A549 (cell line): ENCODE measurements around the gene CCT8. TPM values are rescaled to one million over a fixed set of nuclear protein-coding genes. Genes with fewer than 3 reads are reported as not detected.

Source experiments
- ATAC-seq, 2 experiments: fragments of 200-7000 bp in 1 of 2; fragments of >200 bp in 1 of 2; cut with Nextera tagmentation in 1 of 2; cut with Tn5 transposase in 1 of 2; 3 replicates each; pipeline versions ENCODE4 v1.8.0 to v1.9.1; 2018 to 2020; ENCODE audit warnings: mild to moderate bottlenecking in 1 of 2, moderate library complexity in 1 of 2
- CTCF ChIA-PET: fragments of 300-600 bp; sonication (Branson Sonifier 250); formaldehyde crosslinking; extraction: SDS; loops from one replicate; lab custom pipeline; 2021; ENCODE audit warnings: antibody characterized with exemption, inconsistent platforms; lab: Yijun Ruan, JAX
- POLR2A ChIA-PET: fragments of 350-600 bp; formaldehyde crosslinking; extraction: SDS; loops from one replicate; lab custom pipeline; 2021; ENCODE audit warnings: antibody characterized with exemption, inconsistent platforms; lab: Yijun Ruan, JAX
- DNase-seq, 2 experiments: peaks; one replicate each; pipeline versions ENCODE4 v3.0.0 to v3.0.0-alpha.2; 2011 to 2016; ENCODE audit warnings: low read depth in 1 of 2, low spot score in 1 of 2
- FAIRE-seq: peaks from 2 replicates; lab custom pipeline; 2011; peaks lifted over from hg19 to GRCh38; lab: Jason Lieb, UNC
- H3K27ac ChIP-seq, 2 experiments: fragments of >200 bp; sonication (Bioruptor Twin); formaldehyde crosslinking; 3 replicates each; pipeline ENCODE4 v1.5.1; 2016 to 2017
- H3K4me1 ChIP-seq: fragments of >200 bp; sonication (Bioruptor Twin); formaldehyde crosslinking; 3 replicates; pipeline ENCODE4 v1.6.1; 2016
- H3K4me2 ChIP-seq: fragments of >200 bp; sonication (Bioruptor Twin); formaldehyde crosslinking; 3 replicates; pipeline ENCODE4 v1.6.1; 2016
- H3K4me3 ChIP-seq: fragments of >200 bp; sonication (Bioruptor Twin); formaldehyde crosslinking; 3 replicates; pipeline ENCODE4 v1.5.1; 2016
- H3K9me3 ChIP-seq: fragments of >200 bp; sonication (Bioruptor Twin); formaldehyde crosslinking; 3 replicates; pipeline ENCODE4 v1.6.1; 2016
- EHF ChIP-seq: fragments of 250-450 bp; sonication (Bioruptor Pico); IDR thresholded peaks from 2 replicates; pipeline ENCODE4 v1.5.0; 2020; ENCODE audit warnings: mild to moderate bottlenecking
- ESRRA ChIP-seq: fragments of 150-350 bp; IDR thresholded peaks from 2 replicates; pipeline ENCODE4 v1.6.1; 2014; ENCODE audit warnings: mild to moderate bottlenecking, low read length, borderline replicate concordance
- FOSB ChIP-seq: fragments of 250-450 bp; sonication (Bioruptor Pico); IDR thresholded peaks from 2 replicates; pipeline ENCODE4 v1.5.0; 2020; ENCODE audit warnings: mild to moderate bottlenecking, moderate library complexity
- FOSL2 ChIP-seq, 2 experiments: fragments of 450-650 bp in 1 of 2; fragments of >200 bp in 1 of 2; sonication (Bioruptor Twin) in 1 of 2; formaldehyde crosslinking; IDR thresholded peaks; 2 replicates each; pipeline versions ENCODE4 v1.5.0 to v1.6.1; 2016 to 2020; ENCODE audit warnings: mild to moderate bottlenecking in 1 of 2, moderate library complexity in 1 of 2
- HOXB13 ChIP-seq: fragments of 250-450 bp; sonication (Bioruptor Pico); IDR thresholded peaks from 2 replicates; pipeline ENCODE4 v1.5.0; 2020; ENCODE audit warnings: low read depth, mild to moderate bottlenecking, moderate library complexity
- JUN ChIP-seq, 2 experiments: fragments of >200 bp; sonication (Bioruptor Twin); formaldehyde crosslinking; IDR thresholded peaks; 2 replicates in 1 of 2; 3 replicates in 1 of 2; pipeline ENCODE4 v1.6.1; 2016 to 2017
- KDM1A ChIP-seq: fragments of 200-600 bp; sonication (generic); IDR thresholded peaks from 2 replicates; pipeline ENCODE4 v1.6.1; 2016; ENCODE audit warnings: low read depth, mild to moderate bottlenecking
- MAZ ChIP-seq: fragments of 150-350 bp; IDR thresholded peaks from 2 replicates; pipeline ENCODE4 v1.6.1; 2014; ENCODE audit warnings: antibody characterized with exemption, low read depth, low read length, borderline replicate concordance
- MYC ChIP-seq: IDR thresholded peaks from 2 replicates; pipeline ENCODE4 v1.6.1; 2012; ENCODE audit warnings: mild to moderate bottlenecking, inconsistent platforms, low read length, improper control_type of control experiment, borderline replicate concordance
- NFE2L2 ChIP-seq: fragments of 150-350 bp; conservative IDR thresholded peaks from 2 replicates; pipeline ENCODE4 v1.6.1; 2014; ENCODE audit warnings: low read length
- PHF8 ChIP-seq: fragments of 200-600 bp; sonication (generic); IDR thresholded peaks from 2 replicates; pipeline ENCODE4 v1.6.1; 2016; ENCODE audit warnings: low read depth, mild to moderate bottlenecking, antibody characterized with exemption, moderate library complexity, borderline replicate concordance
- RAD21 ChIP-seq, 2 experiments: fragments of >200 bp in 1 of 2; sonication (Bioruptor Twin) in 1 of 2; formaldehyde crosslinking in 1 of 2; IDR thresholded peaks in 1 of 2; conservative IDR thresholded peaks in 1 of 2; 2 replicates in 1 of 2; 3 replicates in 1 of 2; pipeline ENCODE4 v1.6.1; 2012 to 2018; ENCODE audit warnings: inconsistent platforms in 1 of 2
- RCOR1 ChIP-seq: fragments of 150-350 bp; IDR thresholded peaks from 2 replicates; pipeline ENCODE4 v1.6.1; 2014; ENCODE audit warnings: antibody characterized with exemption, low read length, low read depth
- TP53 ChIP-seq: fragments of 250-450 bp; sonication (Bioruptor Pico); IDR thresholded peaks from 2 replicates; pipeline ENCODE4 v1.5.0; 2021; ENCODE audit warnings: mild to moderate bottlenecking, moderate library complexity
- ZC3H11A ChIP-seq: fragments of 450-650 bp; IDR thresholded peaks from 2 replicates; pipeline ENCODE4 v1.6.1; 2014; ENCODE audit warnings: antibody characterized with exemption, mild to moderate bottlenecking
- ZNF302 ChIP-seq: fragments of 250-450 bp; sonication (Bioruptor Pico); IDR thresholded peaks from 2 replicates; pipeline ENCODE4 v1.9.0; 2021; ENCODE audit warnings: inconsistent platforms, mild to moderate bottlenecking, moderate library complexity
- WGBS: methylation state at CpG from one replicate; pipeline ENCODE4 v1.1.6; 2017; ENCODE audit errors: missing lambda C conversion rate; 5-methylcytosine and 5-hydroxymethylcytosine counted together
- polyA plus RNA-seq, 4 experiments: library from polyadenylated mRNA; depleted of rRNA in 3 of 4; stranded (reverse); fragments of >200 nt; fragmentation: RNase III in 1 of 4; extraction: RNeasy Plus Mini Kit Qiagen cat#74134 plus additional on column Dnase treatment in 1 of 4; gene quantifications; 2 replicates in 3 of 4; 3 replicates in 1 of 4; pipeline ENCODE4 v1.2.3, GENCODE V29; 2011 to 2017
- TF ChIP-seq, protein P1 (sequence below): fragments of 450-650 bp; IDR thresholded peaks from 2 replicates; pipeline ENCODE4 v1.6.1; 2014; ENCODE audit warnings: antibody characterized with exemption
- TF ChIP-seq, protein P2 (sequence below): IDR thresholded peaks from 2 replicates; pipeline ENCODE4 v1.6.1; 2012; ENCODE audit warnings: low read depth, borderline replicate concordance
- TF ChIP-seq, protein P3 (sequence below): fragments of 200-600 bp; sonication (generic); IDR thresholded peaks from 2 replicates; pipeline ENCODE4 v1.6.1; 2016; ENCODE audit warnings: antibody characterized with exemption, mild to moderate bottlenecking, moderate library complexity

The CCT8 gene
- polyA plus RNA-seq, 2 of the 4 experiments (the other 2 are of a cell fraction) = 216 to 296 TPM

DNA sequence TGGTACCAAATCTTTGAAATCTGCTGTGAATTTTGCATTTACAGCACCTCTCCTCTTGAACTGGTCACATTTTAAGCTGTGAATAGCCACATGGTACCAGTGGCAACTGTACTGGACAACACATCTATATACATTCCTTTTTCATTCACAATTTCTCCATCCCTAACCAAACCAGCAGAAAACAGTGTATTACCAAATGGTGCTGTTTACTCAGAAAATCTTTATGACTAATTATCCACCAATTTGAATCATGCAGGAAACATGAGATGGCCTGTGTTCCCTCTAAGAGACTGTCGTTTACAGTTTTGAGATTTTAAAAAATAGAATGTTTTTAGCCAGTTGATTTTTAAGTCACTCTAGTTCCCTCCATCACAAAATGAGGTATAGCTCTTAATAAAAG is 17.6 kb upstream of the CCT8 start:
- no peak overlapping the region for H3K27ac ChIP-seq
- H3K4me2 ChIP-seq = peak overlapping the region; percentile 50
- 9% methylated on average over 1 of the region's 1 CpG for WGBS
- no peaks in the 10 kb centered on the region for H3K9me3 ChIP-seq
- no peak for TF ChIP-seq FOSL2 (IDR thresholded peaks at IDR 0.05)
- peak; percentile 45 for TF ChIP-seq FOSL2 (CRISPR knock-in tag; IDR thresholded peaks at IDR 0.05)
- TF ChIP-seq NFE2L2 = no peak
- no peak for TF ChIP-seq HOXB13 (CRISPR knock-in tag)
- no peak overlapping the region for H3K4me3 ChIP-seq
- ChIA-PET POLR2A (no interaction called here), CTCF (interaction anchor here (0.7 to 2.6 kb wide), 5 partner anchors 44 to 366 kb away, joined by 3 to 9 read pairs (median 3); no protein-coding TSS in a partner anchor)
- ATAC-seq (peak in 1 of 2 experiments; percentile 51; a peak in 2 of 6 replicates), FAIRE-seq (no peak), DNase-seq (peak in 1 of 2 experiments; percentile 7)
- H3K4me1 ChIP-seq = peaks cover 12% of the 10 kb centered on the region

DNA sequence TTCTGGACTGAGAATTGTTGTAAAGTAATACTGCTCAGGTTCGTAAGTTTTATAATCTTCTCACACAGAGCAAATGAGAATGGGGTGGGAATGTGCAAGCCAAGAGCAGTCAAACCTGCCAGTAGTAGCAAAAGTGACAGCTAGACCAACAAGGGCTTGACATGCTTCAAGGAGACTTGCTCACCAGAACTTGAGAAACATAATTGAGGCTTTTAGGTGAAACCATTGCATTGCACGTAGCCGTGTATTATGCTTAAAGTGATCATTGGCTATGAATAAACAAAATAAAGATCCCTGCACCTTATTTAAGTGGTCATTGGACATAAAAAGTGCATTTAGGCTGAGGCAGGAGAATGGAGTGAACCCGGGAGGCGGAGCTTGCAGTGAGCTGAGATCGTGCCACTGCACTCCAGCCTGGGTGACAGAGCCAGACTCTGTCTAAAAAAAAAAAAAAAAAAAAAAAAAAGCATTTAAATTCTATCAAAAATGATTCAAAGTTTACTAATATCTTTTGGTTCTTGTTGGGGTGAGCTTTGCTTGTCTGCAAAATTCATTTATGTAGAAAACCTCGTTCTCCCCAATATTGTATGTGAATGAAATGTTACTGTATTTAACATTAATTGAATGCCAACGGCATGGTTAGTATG is 11.8 kb upstream of the CCT8 start:
- H3K4me3 ChIP-seq = no peak overlapping the region
- FAIRE-seq = no peak
- WGBS = 88% methylated on average over 8 of the region's 8 CpGs
- CTCF ChIA-PET = interaction anchor here (0.7 to 1.4 kb wide), 2 partner anchors 9 to 288 kb away, joined by 3 read pairs; no protein-coding TSS in a partner anchor
- H3K4me1 ChIP-seq = no peaks in the 10 kb centered on the region; the same call in 2 of the 3 replicates
- no peak for TF ChIP-seq FOSB (CRISPR knock-in tag)
- TF ChIP-seq RAD21 (conservative IDR thresholded peaks at IDR 0.05 in 1 of 2, IDR thresholded peaks at IDR 0.05 in 1 of 2) = no peak
- TF ChIP-seq ESRRA = no peak
- TF ChIP-seq HOXB13 (CRISPR knock-in tag) = no peak
- no peak for TF ChIP-seq ZNF302 (CRISPR knock-in tag)
- TF ChIP-seq RCOR1 = no peak
- no peak for TF ChIP-seq TP53
- TF ChIP-seq PHF8 = no peak
- TF ChIP-seq JUN (IDR thresholded peaks at IDR 0.05) = no peak
- no peak for TF ChIP-seq EHF (CRISPR knock-in tag)
- TF ChIP-seq ZC3H11A = no peak
- TF ChIP-seq, protein P1, sequence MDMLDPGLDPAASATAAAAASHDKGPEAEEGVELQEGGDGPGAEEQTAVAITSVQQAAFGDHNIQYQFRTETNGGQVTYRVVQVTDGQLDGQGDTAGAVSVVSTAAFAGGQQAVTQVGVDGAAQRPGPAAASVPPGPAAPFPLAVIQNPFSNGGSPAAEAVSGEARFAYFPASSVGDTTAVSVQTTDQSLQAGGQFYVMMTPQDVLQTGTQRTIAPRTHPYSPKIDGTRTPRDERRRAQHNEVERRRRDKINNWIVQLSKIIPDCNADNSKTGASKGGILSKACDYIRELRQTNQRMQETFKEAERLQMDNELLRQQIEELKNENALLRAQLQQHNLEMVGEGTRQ = no peak
- TF ChIP-seq KDM1A = no peak
- no peak for TF ChIP-seq MYC
- TF ChIP-seq, protein P2, sequence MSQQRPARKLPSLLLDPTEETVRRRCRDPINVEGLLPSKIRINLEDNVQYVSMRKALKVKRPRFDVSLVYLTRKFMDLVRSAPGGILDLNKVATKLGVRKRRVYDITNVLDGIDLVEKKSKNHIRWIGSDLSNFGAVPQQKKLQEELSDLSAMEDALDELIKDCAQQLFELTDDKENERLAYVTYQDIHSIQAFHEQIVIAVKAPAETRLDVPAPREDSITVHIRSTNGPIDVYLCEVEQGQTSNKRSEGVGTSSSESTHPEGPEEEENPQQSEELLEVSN = no peak
- no peak for TF ChIP-seq MAZ
- H3K9me3 ChIP-seq = no peaks in the 10 kb centered on the region
- ATAC-seq = no peak
- no peak overlapping the region for H3K27ac ChIP-seq
- H3K4me2 ChIP-seq = no peak overlapping the region
- no peak for DNase-seq
- POLR2A ChIA-PET = no interaction called here

DNA sequence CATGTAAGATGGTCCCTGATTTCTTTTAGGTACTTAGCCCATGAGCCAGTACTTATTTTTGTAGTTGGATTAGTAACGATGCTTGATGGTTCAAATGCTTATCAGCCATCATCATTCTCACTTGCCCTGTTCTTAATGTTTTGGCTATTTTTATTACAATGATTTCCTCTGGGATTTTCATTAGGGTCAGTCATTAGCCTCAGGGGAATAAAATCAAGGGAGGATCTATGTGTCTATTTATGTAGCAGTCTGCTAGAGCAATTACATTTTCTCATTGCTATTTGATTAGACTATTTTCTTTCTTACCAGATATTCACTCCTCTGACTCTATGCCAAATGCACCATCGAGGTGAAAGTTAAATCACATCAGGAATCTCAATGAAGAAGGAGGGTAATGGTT is 10.9 kb upstream of the CCT8 start:
- no peak for FAIRE-seq
- TF ChIP-seq KDM1A = no peak
- TF ChIP-seq, protein P3, sequence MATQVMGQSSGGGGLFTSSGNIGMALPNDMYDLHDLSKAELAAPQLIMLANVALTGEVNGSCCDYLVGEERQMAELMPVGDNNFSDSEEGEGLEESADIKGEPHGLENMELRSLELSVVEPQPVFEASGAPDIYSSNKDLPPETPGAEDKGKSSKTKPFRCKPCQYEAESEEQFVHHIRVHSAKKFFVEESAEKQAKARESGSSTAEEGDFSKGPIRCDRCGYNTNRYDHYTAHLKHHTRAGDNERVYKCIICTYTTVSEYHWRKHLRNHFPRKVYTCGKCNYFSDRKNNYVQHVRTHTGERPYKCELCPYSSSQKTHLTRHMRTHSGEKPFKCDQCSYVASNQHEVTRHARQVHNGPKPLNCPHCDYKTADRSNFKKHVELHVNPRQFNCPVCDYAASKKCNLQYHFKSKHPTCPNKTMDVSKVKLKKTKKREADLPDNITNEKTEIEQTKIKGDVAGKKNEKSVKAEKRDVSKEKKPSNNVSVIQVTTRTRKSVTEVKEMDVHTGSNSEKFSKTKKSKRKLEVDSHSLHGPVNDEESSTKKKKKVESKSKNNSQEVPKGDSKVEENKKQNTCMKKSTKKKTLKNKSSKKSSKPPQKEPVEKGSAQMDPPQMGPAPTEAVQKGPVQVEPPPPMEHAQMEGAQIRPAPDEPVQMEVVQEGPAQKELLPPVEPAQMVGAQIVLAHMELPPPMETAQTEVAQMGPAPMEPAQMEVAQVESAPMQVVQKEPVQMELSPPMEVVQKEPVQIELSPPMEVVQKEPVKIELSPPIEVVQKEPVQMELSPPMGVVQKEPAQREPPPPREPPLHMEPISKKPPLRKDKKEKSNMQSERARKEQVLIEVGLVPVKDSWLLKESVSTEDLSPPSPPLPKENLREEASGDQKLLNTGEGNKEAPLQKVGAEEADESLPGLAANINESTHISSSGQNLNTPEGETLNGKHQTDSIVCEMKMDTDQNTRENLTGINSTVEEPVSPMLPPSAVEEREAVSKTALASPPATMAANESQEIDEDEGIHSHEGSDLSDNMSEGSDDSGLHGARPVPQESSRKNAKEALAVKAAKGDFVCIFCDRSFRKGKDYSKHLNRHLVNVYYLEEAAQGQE = no peak
- TF ChIP-seq, protein P2 = no peak
- TF ChIP-seq, all 56 proteins: peak for 0
- H3K4me3 ChIP-seq = no peak overlapping the region
- H3K9me3 ChIP-seq = no peaks in the 10 kb centered on the region
- H3K4me2 ChIP-seq = no peak overlapping the region
- no peak overlapping the region for H3K27ac ChIP-seq
- ATAC-seq (no peak), DNase-seq (no peak)
- 64% methylated on average over 2 of the region's 2 CpGs for WGBS
- no peaks in the 10 kb centered on the region for H3K4me1 ChIP-seq
- POLR2A ChIA-PET = no interaction called here
- CTCF ChIA-PET = no interaction called here
